IPS DF 6.9 (cell line): ENCODE data around the gene IQSEC3.

ENCODE experiments used
- DNase-seq: peaks from one replicate; pipeline ENCODE4 v3.0.0-alpha.2; 2013; ENCODE audit warnings: low read depth, low spot score
- H3K27ac ChIP-seq: one replicate; pipeline ENCODE4 v1.5.1; 2013; ENCODE audit warnings: low read length, control low read depth
- H3K27me3 ChIP-seq: 2 replicates; pipeline ENCODE4 v1.6.1; 2013; ENCODE audit warnings: mild to moderate bottlenecking, low read length; ENCODE audit not compliant: control insufficient read depth, insufficient read depth
- H3K36me3 ChIP-seq: 2 replicates; pipeline ENCODE4 v1.6.1; 2013; ENCODE audit warnings: low read length; ENCODE audit not compliant: control insufficient read depth, insufficient read depth
- H3K4me1 ChIP-seq: 2 replicates; pipeline ENCODE4 v1.6.1; 2013; ENCODE audit warnings: low read length; ENCODE audit not compliant: control insufficient read depth, insufficient read depth
- H3K4me3 ChIP-seq: 2 replicates; pipeline ENCODE4 v1.5.1; 2013; ENCODE audit warnings: mild to moderate bottlenecking, low read length
- H3K9me3 ChIP-seq: 2 replicates; pipeline ENCODE4 v1.6.1; 2013; ENCODE audit warnings: low read length, inconsistent platforms; ENCODE audit not compliant: control insufficient read depth, insufficient read depth
- WGBS: extraction: QIAGEN DNeasy Blood & Tissue Kit; methylation state at CpG from one replicate; pipeline ENCODE4 v1.1.7; 2013; ENCODE audit warnings: mixed read lengths, missing lambda C conversion rate; ENCODE audit not compliant: insufficient read length, insufficient coverage; 5-methylcytosine and 5-hydroxymethylcytosine counted together

The IQSEC3 gene

DNA sequence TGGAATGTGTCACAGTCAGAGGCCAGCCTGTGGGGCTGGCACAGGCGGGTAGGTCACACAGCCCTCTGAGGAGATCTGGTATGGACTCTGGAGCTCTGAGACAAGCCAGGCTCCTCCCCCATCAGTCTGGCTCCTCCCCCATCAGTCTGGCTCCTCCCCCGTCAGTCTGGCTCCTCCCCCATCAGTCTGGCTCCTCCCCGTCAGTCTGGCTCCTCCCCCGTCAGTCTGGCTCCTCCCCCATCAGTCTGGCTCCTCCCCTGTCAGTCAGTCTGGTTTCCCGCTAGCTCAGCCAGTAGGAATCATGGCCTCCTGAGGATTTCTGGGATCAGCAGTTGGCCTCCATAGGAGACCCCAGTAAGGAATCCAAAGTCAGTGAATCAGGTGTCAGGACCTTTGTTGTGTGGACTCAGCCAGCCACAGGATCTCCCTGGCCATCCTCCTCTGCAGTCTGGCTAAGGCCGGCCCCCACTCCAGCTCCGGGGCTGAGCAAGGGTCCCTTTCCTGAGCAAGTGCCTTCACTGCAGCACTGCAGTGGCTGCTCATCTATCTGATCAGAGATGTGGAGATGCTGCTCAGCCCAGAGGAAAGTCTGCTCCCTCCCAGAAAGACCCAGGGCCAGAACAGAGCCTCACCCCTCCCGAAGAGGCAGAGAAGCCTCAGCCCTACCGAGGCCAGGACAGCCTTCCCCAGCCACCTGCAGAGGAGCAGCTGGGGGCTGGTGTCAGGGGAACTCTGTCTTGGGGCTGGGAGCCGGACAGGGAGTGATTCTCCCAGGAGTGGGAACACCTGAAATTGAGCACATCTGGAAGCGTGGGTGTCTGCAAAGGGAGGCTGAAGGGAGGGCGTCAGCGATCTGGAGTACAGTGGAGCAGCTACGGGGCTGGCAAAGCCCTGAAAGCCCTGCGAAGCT is 35.7 kb downstream of the IQSEC3 start:
- no peaks in the 10 kb centered on the region for H3K36me3 ChIP-seq
- H3K4me1 ChIP-seq = peaks cover 2% of the 10 kb centered on the region
- WGBS = no CpG with 5 or more reads among the region's 15 CpGs
- H3K27ac ChIP-seq = no peak overlapping the region
- H3K9me3 ChIP-seq = no peaks in the 10 kb centered on the region
- no peak for DNase-seq
- no peak overlapping the region for H3K4me3 ChIP-seq
- H3K27me3 ChIP-seq = no peaks in the 10 kb centered on the region

DNA sequence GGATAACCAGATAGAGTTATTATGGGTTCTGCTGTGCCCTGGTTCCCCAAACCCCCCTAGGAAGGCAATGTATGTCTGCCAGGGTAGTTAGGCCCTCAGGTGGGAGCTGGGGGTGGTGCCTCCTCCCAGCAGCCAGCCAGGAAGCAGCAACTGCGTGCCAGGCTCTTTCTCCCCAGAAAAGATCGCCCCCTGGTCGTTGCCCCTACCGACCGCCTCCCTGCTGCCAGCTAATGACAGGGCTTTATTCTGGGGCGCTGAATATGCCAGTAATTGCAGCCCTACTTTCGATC is 36.3 kb downstream of the IQSEC3 start:
- H3K4me1 ChIP-seq = peaks cover 2% of the 10 kb centered on the region
- H3K9me3 ChIP-seq = no peaks in the 10 kb centered on the region
- H3K36me3 ChIP-seq = no peaks in the 10 kb centered on the region
- no peak for DNase-seq
- no peaks in the 10 kb centered on the region for H3K27me3 ChIP-seq
- H3K27ac ChIP-seq = no peak overlapping the region
- WGBS = no CpG with 5 or more reads among the region's 7 CpGs
- no peak overlapping the region for H3K4me3 ChIP-seq

DNA sequence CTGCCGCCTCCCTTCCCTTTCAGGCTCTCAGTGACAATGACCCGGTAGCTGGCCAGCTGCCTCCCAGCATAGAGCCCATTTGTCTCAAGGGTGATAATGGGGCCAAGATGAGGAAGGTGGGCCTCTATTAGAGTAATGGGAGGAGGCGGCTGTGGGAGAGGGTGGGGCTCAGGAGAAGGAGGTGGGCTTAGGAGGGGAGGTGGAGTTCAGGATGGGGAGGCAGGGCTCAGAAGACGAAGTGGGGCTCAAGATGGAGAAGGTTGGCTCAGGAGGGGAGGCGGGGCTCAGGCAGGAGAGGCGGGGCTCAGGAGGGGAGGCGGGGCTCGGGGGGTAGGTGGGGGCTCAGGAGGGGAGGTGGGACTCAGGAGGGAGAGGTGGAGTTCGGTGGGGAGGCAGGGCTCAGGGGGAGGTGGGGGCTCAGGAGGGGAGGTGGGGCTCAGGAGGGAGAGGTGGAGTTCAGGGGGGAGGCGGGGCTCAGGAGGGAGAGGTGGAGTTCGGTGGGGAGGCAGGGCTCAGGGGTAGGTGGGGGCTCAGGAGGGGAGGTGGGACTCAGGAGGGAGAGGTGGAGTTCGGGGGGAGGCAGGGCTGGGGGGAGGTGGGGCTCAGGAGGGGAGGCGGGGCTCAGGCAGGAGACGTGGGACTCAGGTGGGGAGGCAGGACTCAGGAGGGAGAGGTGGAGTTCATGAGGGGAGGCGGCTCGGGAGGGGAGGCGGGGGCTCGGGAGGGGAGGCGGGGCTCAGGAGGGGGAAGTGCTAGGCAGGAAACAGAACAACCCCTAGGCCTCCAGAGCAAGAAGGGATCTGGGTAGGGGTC is 36.8 kb downstream of the IQSEC3 start:
- DNase-seq = no peak
- Histone ChIP-seq H3K36me3 (no peaks in the 10 kb centered on the region), H3K27me3 (no peaks in the 10 kb centered on the region), H3K4me3 (no peak overlapping the region), H3K4me1 (peaks cover 2% of the 10 kb centered on the region), H3K9me3 (no peaks in the 10 kb centered on the region), H3K27ac (no peak overlapping the region)
- no CpG with 5 or more reads among the region's 19 CpGs for WGBS

DNA sequence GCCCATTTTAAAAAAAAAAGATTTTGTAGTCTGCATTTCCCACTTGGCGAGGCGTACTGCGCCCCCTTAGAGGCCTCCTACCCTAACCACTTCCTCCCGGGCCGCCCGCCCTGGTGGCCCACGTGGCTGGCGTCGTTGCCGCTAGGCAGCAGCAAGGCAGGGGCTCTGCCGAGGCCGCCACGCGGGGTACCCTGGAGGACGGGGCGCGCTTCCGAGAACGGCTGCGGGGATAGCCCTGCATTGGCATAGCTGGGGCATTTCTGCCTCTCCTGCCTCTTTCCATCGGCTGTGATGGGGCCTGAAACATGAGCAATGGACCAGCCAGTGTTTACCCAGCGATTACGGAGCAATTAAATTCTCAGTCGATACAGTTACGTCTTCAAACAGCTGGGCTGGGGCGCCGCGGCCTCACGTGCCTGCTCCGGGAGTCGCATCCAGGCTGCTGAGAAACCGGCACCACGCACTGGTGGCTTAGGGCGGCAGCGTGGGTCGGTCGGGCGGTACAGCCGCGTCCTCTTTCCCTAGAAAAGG is 38.0 kb downstream of the IQSEC3 start:
- no CpG with 5 or more reads among the region's 40 CpGs for WGBS
- no peak for DNase-seq
- H3K27ac ChIP-seq = no peak overlapping the region
- H3K27me3 ChIP-seq = no peaks in the 10 kb centered on the region
- no peak overlapping the region for H3K4me3 ChIP-seq
- H3K36me3 ChIP-seq = no peaks in the 10 kb centered on the region
- H3K9me3 ChIP-seq = no peaks in the 10 kb centered on the region
- peaks cover 4% of the 10 kb centered on the region for H3K4me1 ChIP-seq

DNA sequence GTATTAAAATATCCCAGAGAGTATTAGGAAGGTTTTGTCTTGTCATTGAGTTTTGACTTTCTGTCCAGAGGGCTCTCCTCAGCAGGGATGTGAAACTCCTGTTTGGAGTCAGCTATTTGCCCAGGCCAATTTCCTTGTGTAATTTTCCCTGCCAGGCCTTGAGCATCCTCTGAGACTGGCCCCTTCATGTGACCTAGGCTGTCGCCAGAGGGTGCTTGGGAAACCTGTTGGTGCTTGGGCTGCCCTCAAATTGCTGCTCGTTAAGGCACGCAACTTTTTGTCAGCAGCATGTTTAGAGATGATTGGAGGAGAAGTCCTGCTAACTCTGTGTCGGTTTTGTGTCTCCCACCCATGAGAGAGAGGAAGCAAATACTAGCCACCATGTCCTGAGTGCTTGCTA is 39.1 kb downstream of the IQSEC3 start:
- Histone ChIP-seq H3K4me3 (no peak overlapping the region), H3K27me3 (no peaks in the 10 kb centered on the region), H3K36me3 (no peaks in the 10 kb centered on the region), H3K27ac (no peak overlapping the region), H3K9me3 (no peaks in the 10 kb centered on the region), H3K4me1 (peaks cover 4% of the 10 kb centered on the region)
- WGBS = no CpG with 5 or more reads among the region's 4 CpGs
- no peak for DNase-seq

DNA sequence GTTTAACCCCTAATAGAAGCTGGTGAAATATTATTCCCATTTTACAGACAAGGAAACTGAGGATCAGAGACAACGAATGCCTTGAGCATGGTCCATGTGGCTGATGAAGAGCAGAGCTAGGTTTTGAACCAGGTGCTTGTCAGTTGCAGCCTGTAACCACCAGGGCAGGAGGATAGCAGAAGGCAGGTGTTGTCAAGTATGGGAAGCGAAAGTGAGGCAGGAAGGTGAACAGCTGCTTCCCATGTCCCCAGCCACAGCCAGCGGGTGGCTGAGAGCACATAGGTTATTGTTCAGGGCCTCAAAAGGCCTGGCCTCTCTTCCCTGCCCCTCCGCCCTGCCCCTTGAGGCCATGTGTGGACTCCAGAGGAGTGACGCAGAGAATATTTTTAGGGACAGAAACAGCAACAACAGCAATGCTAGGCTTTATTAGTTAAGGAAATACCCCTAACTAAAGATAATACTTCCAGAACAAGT is 39.6 kb downstream of the IQSEC3 start:
- WGBS = no CpG with 5 or more reads among the region's 5 CpGs
- Histone ChIP-seq H3K27me3 (no peaks in the 10 kb centered on the region), H3K36me3 (no peaks in the 10 kb centered on the region), H3K27ac (no peak overlapping the region), H3K9me3 (no peaks in the 10 kb centered on the region), H3K4me3 (no peak overlapping the region), H3K4me1 (peaks cover 4% of the 10 kb centered on the region)
- no peak for DNase-seq

DNA sequence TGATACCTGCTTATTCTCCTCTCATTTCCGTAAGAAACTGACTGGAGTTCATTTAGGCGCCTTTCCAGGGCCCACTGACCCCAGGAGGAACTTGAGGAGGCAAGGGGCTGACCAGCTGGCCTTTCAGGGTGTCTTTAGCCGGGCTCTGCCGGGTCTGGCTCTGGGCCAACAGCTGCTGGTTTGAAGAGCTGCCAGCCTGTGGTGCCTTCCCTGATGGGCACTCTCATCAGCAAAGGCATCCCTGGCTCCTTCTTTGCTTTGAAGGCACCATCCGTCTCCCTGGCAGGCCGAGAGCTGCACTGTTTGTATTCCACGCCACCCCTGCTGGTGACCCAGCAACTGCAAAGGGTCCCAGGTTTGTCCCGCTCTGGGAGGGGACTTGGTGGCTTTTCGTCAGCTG is 42.0 kb downstream of the IQSEC3 start:
- WGBS = no CpG with 5 or more reads among the region's 9 CpGs
- DNase-seq = no peak
- Histone ChIP-seq H3K9me3 (no peaks in the 10 kb centered on the region), H3K27me3 (no peaks in the 10 kb centered on the region), H3K36me3 (no peaks in the 10 kb centered on the region), H3K4me3 (no peak overlapping the region), H3K27ac (no peak overlapping the region), H3K4me1 (peaks cover 4% of the 10 kb centered on the region)

DNA sequence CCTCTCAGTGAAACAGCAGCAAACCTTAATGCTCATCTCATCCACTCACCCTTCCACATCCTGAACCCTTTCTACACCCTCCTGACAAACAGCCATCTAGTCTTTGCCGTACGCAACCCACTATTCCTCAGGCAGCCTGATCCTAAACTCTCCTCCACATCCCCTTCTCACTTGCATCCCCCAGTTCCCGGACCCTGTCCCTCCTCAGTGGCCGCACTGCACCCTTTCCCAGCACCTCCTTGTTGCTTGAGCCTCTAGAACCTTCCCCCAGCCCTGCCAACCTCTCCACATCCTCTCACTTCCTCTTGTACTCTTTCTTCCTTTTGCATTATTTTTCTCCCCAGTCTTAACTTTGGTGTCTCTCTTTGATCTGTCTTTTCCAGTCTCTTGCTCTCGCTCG is 42.9 kb downstream of the IQSEC3 start:
- H3K27ac ChIP-seq = no peak overlapping the region
- H3K27me3 ChIP-seq = no peaks in the 10 kb centered on the region
- H3K36me3 ChIP-seq = no peaks in the 10 kb centered on the region
- no peak for DNase-seq
- H3K9me3 ChIP-seq = no peaks in the 10 kb centered on the region
- H3K4me1 ChIP-seq = peaks cover 4% of the 10 kb centered on the region
- WGBS = 100% methylated on average over 1 of the region's 6 CpGs
- H3K4me3 ChIP-seq = no peak overlapping the region

DNA sequence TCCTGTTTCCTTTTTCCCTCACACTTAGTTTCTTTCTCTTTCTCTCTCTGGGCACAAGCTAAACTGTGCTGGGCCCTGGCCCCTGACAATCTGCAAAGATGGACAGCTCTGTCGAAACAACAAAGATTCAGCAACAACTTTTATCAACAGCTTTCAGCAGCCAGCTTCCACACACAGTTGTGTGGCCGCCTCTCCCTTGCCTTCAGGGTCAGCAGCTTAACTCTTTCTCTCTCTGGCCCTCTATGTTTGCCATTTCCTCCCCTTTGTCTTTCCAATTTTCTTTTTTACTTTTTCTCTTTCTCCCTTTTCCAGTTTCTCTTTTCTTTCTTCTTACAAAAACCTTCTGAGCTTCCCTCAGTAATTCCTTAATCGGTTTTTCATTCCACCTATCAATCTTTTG is 43.3 kb downstream of the IQSEC3 start:
- H3K4me1 ChIP-seq = peaks cover 4% of the 10 kb centered on the region; the same call in 1 of the 2 replicates
- H3K4me3 ChIP-seq = no peak overlapping the region
- no peaks in the 10 kb centered on the region for H3K36me3 ChIP-seq
- WGBS = no CpG with 5 or more reads among the region's 3 CpGs
- no peaks in the 10 kb centered on the region for H3K27me3 ChIP-seq
- no peak for DNase-seq
- H3K9me3 ChIP-seq = no peaks in the 10 kb centered on the region
- no peak overlapping the region for H3K27ac ChIP-seq

DNA sequence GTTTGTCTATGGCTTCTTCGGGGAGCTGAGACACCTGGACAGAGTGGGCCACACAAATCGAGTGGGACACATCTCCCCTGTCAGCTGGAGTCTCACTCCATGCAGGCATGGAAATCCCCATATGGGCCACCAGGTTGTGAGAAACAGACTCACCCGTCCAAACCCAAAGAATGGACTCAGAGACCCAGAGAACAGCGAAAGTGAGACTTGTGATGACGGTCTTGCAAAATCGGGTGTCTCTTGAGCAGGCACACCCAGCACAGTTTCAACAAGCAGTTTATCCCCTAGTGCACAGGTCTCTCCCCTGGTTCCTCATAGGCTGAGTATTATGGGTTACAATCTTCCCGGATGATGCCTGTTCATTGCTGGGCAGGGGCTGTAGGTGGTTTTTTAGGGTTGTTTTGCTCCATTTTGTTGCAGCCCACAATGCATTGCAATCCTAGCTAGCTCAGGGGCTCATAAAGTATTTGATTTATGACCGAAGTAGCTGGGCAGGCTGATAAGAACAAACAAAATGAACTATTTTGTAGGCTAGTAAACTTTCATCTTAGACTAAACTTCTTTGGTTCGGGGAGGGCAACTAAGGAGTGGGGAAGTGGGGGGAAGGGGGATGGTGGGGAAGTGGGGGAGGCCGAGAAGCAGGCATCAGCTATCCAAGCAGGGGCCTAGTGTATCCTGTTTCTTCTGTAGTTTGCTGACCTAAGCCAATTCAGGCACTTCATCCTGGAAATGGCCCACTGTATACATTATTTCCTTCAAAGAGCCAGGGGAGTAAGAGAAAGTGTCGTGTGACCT is 45.3 kb downstream of the IQSEC3 start:
- DNase-seq = no peak
- H3K4me3 ChIP-seq = no peak overlapping the region
- H3K9me3 ChIP-seq = no peaks in the 10 kb centered on the region
- H3K4me1 ChIP-seq = peaks cover 4% of the 10 kb centered on the region; the same call in 1 of the 2 replicates
- no CpG with 5 or more reads among the region's 11 CpGs for WGBS
- no peak overlapping the region for H3K27ac ChIP-seq
- no peaks in the 10 kb centered on the region for H3K36me3 ChIP-seq
- H3K27me3 ChIP-seq = no peaks in the 10 kb centered on the region
